ENCODE data around the gene TBX4. TPM values are rescaled to one million over a fixed set of nuclear protein-coding genes. Genes with fewer than 3 reads are reported as not detected.

The TBX4 gene
- total RNA-seq, 1 experiment from 2014 or later, result not detected

- TF ChIP-seq, protein P1, sequence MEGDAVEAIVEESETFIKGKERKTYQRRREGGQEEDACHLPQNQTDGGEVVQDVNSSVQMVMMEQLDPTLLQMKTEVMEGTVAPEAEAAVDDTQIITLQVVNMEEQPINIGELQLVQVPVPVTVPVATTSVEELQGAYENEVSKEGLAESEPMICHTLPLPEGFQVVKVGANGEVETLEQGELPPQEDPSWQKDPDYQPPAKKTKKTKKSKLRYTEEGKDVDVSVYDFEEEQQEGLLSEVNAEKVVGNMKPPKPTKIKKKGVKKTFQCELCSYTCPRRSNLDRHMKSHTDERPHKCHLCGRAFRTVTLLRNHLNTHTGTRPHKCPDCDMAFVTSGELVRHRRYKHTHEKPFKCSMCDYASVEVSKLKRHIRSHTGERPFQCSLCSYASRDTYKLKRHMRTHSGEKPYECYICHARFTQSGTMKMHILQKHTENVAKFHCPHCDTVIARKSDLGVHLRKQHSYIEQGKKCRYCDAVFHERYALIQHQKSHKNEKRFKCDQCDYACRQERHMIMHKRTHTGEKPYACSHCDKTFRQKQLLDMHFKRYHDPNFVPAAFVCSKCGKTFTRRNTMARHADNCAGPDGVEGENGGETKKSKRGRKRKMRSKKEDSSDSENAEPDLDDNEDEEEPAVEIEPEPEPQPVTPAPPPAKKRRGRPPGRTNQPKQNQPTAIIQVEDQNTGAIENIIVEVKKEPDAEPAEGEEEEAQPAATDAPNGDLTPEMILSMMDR (conservative IDR thresholded peaks at IDR 0.05), result peak; percentile 30; the same call in 2 of the 3 replicates
- H2BK15ac ChIP-seq (ENCODE audit: low read depth, low read length), result no peak overlapping the region
- H4K5ac ChIP-seq (ENCODE audit: insufficient read length, low read depth, low read length), result no peak overlapping the region
- H4K20me1 ChIP-seq (ENCODE audit: control insufficient read depth, insufficient read depth, insufficient read length), result no peaks in the 10 kb centered on the region
- no peak overlapping the region for H2BK120ac ChIP-seq (ENCODE audit: low read depth, low read length, poor library complexity, severe bottlenecking)
- peaks cover 4 to 15% of the 10 kb centered on the region in 2 experiments for H3K4me1 Mint-ChIP-seq
- no peak overlapping the region for H2BK20ac ChIP-seq (ENCODE audit: low read depth, low read length, poor library complexity, severe bottlenecking)
- H3K18ac ChIP-seq (ENCODE audit: insufficient read length, low read depth, low read length), result no peak overlapping the region
- DNase-seq, result peak; percentile 61
- no peaks in the 10 kb centered on the region for H3K9me3 ChIP-seq (ENCODE audit: control insufficient read depth, low read depth, low read length)
- H3K27me3 ChIP-seq (ENCODE audit: insufficient read depth, low read length), result peaks cover 5% of the 10 kb centered on the region; the same call in 1 of the 2 replicates
- no peak overlapping the region for H2BK5ac ChIP-seq (ENCODE audit: insufficient read length, low read length)
- no peaks in the 10 kb centered on the region for H3K9me3 Mint-ChIP-seq
- H3T11ph ChIP-seq (ENCODE audit: low read length), result no peak overlapping the region
- no peaks in the 10 kb centered on the region for H3K36me3 Mint-ChIP-seq (ENCODE audit: insufficient read depth in 1 of 3, low read depth in 3 of 3)
- H2AK5ac ChIP-seq (ENCODE audit: insufficient read length, low read length), result no peak overlapping the region
- no peak overlapping the region for H3K23ac ChIP-seq (ENCODE audit: insufficient read length, low read depth, low read length)
- H3K79me2 ChIP-seq (ENCODE audit: insufficient read depth, low read length), result no peaks in the 10 kb centered on the region
- no peak overlapping the region for H4K8ac ChIP-seq (replicated peaks; ENCODE audit: insufficient read length, low read depth, low read length)
- no peaks in the 10 kb centered on the region; the same call in 1 of the 2 replicates for H3K4me1 ChIP-seq (ENCODE audit: insufficient read depth, low read length)
- H3K27ac Mint-ChIP-seq, result no peak overlapping the region
- no peak overlapping the region for H4K91ac ChIP-seq (ENCODE audit: insufficient read length, low read depth, low read length)
- H3K27me3 Mint-ChIP-seq (ENCODE audit: low read depth), result peaks cover 49% of the 10 kb centered on the region
- H3K9ac ChIP-seq (ENCODE audit: extremely low read depth, insufficient read length, low read length), result no peak overlapping the region
- H3K27ac ChIP-seq (ENCODE audit: insufficient read length, low read depth, low read length), result no peak overlapping the region
- no CpG with 5 or more reads among the region's 11 CpGs for WGBS (ENCODE audit: extremely low coverage, insufficient read length, low lambda C conversion rate)
- H2AFZ ChIP-seq (ENCODE audit: low read length), result no peak overlapping the region
- no peak overlapping the region for H3K56ac ChIP-seq (ENCODE audit: insufficient read length, low read depth, low read length)
- no peak overlapping the region for H3K4ac ChIP-seq (ENCODE audit: low read depth, low read length)
- H3K79me1 ChIP-seq (ENCODE audit: insufficient read depth, low read depth, low read length, poor library complexity, severe bottlenecking), result no peaks in the 10 kb centered on the region
- no peak overlapping the region for H2BK12ac ChIP-seq (ENCODE audit: insufficient read length, low read depth, low read length)
- no peak overlapping the region for H3K4me3 Mint-ChIP-seq
- no peak overlapping the region for H3K4me2 ChIP-seq (ENCODE audit: insufficient read depth, insufficient read length, low read length)
- no peaks in the 10 kb centered on the region for H3K23me2 ChIP-seq (ENCODE audit: insufficient read length, low read depth, low read length, poor library complexity, severe bottlenecking)
- no peak overlapping the region for H3K14ac ChIP-seq (ENCODE audit: insufficient read depth, low read length)
Observed at GRCh38 chr17:61470530-61471136, 18.4 kb downstream of the TBX4 start.

Data from H9 (cell line).